Kidney epithelial cell (primary cell): ENCODE data around the gene GATB. TPM values are rescaled to one million over a fixed set of nuclear protein-coding genes. Genes with fewer than 3 reads are reported as not detected.

Source experiments
- DNase-seq: peaks from one replicate; pipeline ENCODE4 v3.0.0-alpha.2; 2010; ENCODE audit warnings: low read depth
- H3K27me3 ChIP-seq: 2 replicates; pipeline ENCODE4 v1.6.0; 2011; ENCODE audit warnings: low read length; ENCODE audit not compliant: control insufficient read depth, insufficient read depth
- H3K36me3 ChIP-seq: 2 replicates; pipeline ENCODE4 v1.5.1; 2011; ENCODE audit warnings: low read length; ENCODE audit not compliant: control insufficient read depth, insufficient read depth
- H3K4me3 ChIP-seq: 2 replicates; pipeline ENCODE4 v1.5.1; 2011; ENCODE audit warnings: low read depth, mild to moderate bottlenecking, control low read depth, low read length
- CTCF ChIP-seq: IDR thresholded peaks from 2 replicates; pipeline ENCODE4 v1.5.1; 2011; ENCODE audit warnings: mild to moderate bottlenecking, moderate library complexity, low read length, control low read depth, inconsistent platforms; ENCODE audit not compliant: insufficient read depth, poor library complexity, severe bottlenecking
- total RNA-seq: library from RNA; depleted of rRNA; stranded (reverse); fragments of >200 nt; gene quantifications from 2 replicates; pipeline ENCODE4 v1.2.3, GENCODE V29; 2015

GATB gene
- total RNA-seq, 1 donor from 2014 or later: 39.4 TPM

GRCh38 chr4:151698213-151698612 lies 62.6 kb downstream of the GATB start:
- no peak for TF ChIP-seq CTCF
- Histone ChIP-seq H3K36me3 (no peaks in the 10 kb centered on the region), H3K27me3 (no peaks in the 10 kb centered on the region), H3K4me3 (no peak overlapping the region)
- no peak for DNase-seq

- no peaks in the 10 kb centered on the region for H3K36me3 ChIP-seq
- H3K27me3 ChIP-seq: no peaks in the 10 kb centered on the region
- H3K4me3 ChIP-seq: no peak overlapping the region
- no peak for DNase-seq
- no peak for TF ChIP-seq CTCF
Measured at GRCh38 chr4:151694961-151695720, 65.7 kb downstream of the GATB start.

- Histone ChIP-seq H3K4me3 (no peak overlapping the region), H3K27me3 (no peaks in the 10 kb centered on the region), H3K36me3 (no peaks in the 10 kb centered on the region)
- DNase-seq: no peak
- TF ChIP-seq CTCF: no peak
Measured at GRCh38 chr4:151692821-151693673, 67.8 kb downstream of the GATB start.

GRCh38 chr4:151692443-151692782 lies 68.4 kb downstream of the GATB start:
- no peak overlapping the region for H3K4me3 ChIP-seq
- H3K27me3 ChIP-seq: no peaks in the 10 kb centered on the region
- TF ChIP-seq CTCF: no peak
- no peak for DNase-seq
- H3K36me3 ChIP-seq: no peaks in the 10 kb centered on the region

- Histone ChIP-seq H3K36me3 (no peaks in the 10 kb centered on the region), H3K4me3 (no peak overlapping the region), H3K27me3 (no peaks in the 10 kb centered on the region)
- TF ChIP-seq CTCF: no peak
- no peak for DNase-seq
Measured at GRCh38 chr4:151691639-151692442, 69.0 kb downstream of the GATB start.
